HG03457 (cell line): ENCODE results near the gene IQCM.

Source experiments
- ATAC-seq: cut with Tn5 transposase; IDR thresholded peaks from one replicate; pipeline ENCODE4 v1.9.1; 2021; ENCODE audit warnings: moderate number of reproducible peaks; ENCODE audit not compliant: unreplicated experiment

Gene IQCM

DNA sequence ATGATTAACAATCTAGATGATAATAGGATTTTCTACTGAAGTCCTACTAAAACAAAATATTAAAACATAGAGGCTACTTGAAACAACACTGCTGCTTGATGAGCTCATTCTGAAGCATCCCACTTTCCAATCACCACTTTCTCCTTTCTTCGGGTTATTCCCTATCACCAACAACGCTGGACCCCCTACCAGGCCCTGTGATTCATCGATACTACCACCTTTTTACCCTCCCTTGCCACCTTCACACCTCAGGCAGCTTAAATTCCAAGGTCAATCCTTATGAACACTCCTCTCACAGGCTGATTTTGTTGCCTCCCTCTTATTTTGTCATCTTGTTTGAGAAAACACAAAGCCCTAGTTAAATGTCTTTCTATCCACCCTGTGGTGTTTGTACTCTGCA is 102.6 kb downstream of the IQCM start:
- no peak for ATAC-seq

DNA sequence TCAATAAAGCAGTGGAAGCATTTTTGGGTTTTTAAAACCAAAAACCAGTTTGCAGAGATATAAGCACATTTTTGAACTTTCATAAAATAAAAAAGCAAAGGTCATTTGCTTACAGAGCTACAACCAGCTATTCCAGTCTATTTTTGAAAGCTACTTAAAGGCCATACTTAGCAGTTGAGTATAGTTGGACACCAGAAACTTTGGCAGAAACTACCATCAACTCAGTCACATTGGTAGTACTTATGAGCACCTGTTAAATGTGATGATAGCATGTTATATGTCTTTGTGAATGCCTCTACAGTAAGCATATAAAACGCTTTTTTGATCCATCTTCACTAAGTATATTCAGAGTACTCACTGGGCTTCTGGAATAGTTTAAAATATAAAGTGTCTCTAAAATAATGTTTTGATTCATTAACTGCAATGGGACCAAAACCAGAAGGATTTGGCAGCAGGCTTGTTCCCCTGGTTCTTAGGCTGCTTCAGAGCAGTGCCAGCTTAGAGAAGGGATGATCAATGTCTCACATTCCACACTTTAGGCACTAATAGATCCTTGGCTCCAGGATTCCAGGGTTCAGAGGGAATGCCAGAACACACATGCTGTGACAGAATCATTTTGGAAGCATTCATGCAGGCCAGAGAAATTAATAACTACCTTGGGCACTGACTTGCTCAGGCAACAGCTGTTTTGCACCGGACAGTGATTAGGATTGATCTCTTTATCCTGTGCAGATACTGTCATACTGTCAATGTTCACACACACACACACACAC is 103.9 kb downstream of the IQCM start:
- no peak for ATAC-seq

DNA sequence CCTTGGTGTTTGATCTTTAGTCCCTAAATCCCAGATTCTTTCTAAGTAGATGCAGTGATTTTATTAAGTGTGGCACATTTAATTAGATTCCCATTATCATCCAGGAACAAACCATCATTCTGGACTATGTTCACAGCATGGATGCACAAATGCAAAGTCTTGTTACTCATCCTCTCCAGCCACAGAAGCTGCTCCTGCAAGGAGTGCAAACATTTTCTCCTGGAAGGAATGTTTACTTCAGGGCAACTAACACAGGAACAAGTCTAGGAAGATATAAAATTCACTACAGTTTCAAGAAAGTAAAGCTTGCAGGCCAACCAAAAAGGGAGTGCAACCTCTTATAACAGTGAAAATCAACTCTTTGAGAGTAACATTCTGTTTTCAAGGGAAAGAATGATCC is 106.0 kb downstream of the IQCM start:
- ATAC-seq = no peak

DNA sequence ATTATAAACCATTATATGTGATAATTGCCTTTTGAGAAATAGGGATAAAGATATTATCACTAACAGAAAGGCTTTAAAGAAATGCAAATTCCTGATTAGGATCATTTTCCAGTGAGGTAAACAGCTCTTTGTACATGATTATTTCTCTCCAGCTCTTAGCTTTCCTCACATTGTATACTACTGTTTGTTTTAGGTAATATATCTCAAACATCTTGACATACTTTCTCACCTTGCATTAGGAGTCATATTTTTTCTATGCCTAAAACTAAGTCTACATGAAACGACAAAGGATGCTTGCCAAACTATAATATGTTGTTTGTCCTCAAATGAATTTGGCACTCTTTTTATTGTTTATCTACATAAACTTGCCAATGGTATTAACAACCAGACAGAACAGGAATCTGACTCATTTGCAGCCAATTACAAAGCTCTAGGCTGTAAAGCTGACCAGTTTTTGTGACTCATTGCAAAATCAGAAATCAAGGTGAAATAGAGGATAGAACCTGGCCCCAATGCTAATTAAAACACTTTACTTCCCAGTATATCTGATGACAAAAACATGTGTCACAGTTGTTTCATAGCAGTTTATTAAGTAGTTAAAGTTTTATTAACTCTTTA is 107.0 kb downstream of the IQCM start:
- no peak for ATAC-seq

DNA sequence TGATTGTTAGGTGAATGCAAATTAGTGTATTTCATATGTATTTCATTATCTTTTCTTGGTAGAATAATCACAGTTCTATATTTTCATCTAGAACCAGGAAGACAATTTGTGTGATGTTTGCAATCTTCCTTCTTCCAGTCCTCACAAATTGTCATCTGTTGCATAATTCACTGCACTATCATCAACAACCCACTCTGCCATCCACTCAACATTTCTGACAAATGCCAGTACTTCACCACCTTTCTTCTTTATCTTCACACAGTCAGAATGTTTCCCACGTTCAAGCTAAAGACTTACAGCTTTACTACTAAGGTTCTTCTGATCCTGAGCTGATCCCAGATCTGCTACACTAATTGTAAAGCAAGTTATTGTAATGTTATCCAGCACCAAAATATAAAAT is 107.8 kb downstream of the IQCM start:
- ATAC-seq = no peak

DNA sequence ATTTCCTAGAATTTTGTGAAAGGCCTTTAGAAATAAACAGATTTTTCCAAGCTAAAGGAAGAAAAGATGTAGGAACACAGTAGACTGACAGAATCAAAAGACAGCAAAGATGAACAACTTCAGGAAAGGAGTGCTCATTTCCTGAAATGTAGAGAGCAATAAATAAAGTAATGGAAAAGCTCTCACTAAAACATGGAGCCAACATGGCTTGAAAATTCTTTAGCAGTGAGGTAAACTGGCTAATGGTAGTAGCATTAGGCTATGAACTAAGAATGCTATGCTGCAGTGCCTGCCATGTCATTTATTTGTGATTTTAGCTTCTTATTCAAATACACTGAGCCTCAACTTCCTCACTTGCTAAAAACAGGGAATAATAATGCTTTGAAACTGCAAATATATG is 108.7 kb downstream of the IQCM start:
- ATAC-seq = no peak

DNA sequence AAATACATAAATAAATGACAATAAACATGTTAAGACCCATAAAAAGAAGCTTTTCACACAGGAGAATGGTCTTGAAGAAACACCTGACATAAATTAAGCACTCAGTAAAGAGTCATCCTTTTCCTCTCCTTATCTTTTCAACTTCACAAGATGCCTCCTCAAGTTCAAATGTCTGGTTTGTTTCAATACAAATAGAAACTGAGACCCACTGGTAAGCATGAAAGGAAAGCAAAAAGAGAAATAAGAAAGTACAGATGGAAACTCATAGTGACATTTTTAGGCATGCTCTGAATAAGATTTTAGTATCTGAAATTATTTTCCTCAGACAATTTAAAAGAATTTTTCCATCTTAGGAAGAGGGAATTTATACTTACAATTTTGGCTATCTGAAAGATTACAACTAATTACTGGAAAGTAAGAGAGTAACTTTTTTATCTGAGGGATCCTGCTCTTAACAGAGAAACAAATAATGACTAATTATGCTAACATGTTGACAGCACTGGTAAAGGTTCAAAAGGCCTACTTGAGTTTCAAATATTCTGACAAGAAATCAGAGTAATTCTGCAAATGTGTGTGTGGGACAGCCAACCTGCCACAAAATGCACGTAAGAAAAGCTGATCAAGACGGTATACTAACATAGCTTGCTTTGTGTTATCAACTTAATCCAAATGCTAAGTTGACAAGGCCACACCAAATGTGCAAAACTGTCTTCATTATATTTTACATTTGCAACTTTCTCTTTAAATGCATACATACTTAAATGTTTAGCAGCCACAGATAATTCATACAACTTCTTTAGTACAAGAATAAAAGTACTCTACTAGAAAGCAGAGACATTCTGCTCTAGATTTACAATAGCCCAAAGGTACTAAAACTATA is 113.0 kb downstream of the IQCM start:
- ATAC-seq = no peak

DNA sequence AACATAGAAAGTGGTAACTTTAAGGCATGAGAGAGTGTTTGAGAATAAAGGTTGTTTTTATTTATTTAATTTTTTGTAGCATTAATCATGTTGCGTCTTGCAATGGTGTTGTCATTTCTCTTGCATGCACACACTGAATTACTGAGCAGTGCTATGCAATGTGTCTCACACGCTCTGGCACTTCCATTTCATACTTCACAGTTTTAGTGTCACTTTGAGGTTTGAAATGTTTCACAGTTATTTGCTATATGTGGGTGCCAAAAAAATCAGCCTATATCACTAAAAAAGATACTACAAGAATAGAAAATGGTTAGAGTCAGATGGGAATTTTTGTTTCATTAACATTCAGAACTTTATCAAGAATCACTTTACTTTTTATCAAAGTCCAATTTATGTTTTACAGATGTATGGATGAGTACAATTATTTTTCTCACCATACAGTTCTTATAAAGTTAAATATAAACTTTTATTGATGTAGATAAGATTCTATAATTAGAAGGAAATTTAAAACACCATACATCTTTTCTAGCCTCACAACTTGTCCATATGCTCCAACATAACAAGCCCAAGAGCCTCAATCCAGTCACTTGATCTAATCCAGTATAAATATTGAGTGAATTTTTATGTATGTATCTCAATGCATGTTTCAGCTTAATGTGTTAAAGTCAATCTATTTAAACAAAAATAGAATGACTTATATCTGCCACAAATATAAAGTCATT is 114.0 kb downstream of the IQCM start:
- ATAC-seq = no peak

DNA sequence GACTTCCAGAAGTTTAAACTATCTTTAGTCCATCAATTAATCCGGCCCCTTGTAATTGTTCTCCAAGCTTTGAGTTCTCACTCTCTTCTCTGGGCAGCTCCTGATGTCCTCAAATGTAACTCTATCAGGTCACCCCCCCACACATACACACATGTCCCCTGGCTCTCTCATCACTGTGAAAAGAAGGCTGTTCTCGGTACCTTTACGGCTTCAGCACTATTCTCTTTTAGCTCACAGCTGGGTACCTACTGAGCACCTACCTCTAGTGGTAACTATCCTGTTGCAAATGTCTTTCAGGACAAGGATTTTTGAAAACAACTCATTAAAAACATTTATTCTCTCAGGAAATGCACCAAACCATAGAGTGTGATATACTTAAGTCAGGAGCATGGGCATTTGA is 115.4 kb downstream of the IQCM start:
- ATAC-seq = no peak

DNA sequence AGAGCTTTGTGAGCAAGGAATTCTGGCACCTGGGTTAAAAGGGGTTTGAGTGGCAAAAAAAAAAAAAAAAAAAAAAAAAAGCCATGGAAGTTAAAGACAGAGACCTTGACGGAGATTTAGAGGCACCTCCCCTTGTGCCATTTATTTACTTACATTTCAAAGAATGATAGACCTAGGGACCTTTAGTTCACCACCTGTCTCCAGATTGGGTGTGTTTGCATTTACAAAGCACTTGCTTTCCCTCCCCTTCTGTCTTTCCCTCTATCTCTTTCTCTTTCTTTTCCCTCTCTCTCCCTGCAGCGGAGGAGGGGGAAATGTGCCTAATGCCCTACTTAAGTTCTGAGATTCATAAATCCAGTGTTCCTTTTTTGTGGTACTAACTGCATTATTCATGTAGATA is 116.0 kb downstream of the IQCM start:
- no peak for ATAC-seq

DNA sequence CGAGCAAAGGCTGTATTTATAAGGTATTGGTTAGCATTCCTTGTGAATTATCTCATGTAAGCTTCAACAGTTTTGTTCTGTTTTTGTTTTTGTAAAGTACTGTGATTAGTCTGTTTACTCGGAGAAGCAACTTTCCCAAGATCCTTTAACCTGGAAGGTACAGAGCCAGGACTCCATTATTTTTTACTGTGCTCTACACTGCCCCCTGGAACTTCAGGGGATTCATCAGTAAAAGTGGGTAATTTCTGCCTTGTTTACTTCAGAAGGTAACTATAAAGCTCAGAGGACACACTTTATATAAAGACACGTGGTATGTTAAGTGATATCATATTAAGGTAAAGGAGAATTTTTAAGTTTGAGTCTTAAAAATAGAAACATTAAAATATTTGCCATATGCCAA is 124.9 kb downstream of the IQCM start:
- ATAC-seq = no peak

DNA sequence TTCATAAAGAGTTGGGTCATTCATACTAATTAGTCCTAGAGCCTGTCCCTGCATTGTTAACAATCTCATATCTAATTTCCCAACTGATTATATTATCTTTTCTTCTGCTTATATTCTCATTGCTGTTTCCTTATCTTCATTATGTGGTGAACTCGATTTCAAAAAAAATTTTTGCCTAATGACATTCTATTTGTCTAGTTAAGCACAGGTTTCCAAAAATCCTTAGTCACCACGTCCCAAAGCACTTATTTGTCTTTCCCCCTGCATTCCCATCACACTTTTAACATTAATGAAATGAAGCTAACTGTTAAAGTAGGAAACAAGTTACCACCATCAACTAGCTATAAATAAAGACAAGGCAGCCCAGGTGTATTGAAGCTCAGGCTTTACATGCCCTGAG is 131.1 kb downstream of the IQCM start:
- no peak for ATAC-seq

DNA sequence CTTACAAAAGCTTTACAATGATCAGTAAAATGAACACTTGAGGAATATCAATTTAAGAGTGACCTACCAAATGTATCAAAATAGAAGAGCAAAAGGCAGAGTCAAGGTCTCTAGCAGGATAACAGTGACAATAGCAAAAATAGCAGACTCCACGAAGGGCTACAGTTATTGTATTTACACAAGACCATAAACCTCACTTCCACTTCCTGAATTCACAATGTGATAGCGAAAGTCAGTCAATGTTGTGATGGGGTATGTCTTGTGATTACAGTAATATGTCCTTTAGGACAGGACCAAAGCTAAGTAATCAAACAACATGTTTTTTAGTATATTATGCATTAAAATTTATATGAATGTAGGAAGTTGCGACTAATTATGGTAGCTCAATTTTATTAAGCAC is 139.6 kb downstream of the IQCM start:
- no peak for ATAC-seq

DNA sequence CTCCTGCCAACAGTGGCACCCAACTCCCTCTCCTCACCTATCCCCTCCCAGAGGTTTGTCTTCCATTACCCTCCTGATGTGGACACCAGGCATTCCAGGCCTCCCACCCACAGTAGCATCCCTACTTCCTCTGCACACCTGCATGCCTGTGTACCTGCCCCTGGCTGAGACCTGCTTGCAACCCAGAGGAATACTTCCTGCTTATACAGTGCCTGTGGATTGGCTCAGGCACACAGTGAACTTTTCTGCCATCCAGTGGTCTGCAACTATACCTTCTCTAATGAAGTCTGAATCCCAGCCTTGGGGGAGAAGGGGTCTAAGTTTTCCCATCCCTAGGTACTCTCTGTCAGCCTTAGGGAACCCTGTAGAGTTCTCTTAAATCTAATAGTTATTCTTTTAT is 169.9 kb downstream of the IQCM start:
- ATAC-seq = no peak

DNA sequence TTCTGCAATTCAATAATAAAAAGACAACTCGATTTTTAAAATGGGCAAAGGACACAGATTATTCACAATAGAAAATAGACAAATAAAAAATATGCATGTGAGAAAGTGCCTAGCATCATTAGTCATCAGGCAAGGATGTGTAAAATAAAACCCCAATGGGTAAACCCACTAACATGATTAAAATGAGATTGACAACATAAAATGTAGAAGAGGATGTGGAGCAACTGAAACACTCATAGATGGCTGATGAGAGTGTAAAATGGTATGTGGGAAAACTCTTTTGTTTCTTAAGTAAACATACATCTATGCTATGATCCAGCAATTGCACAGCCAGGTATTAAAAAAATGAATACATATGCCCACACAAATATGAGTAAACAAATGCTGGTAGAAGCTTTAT is 177.6 kb downstream of the IQCM start:
- no peak for ATAC-seq

DNA sequence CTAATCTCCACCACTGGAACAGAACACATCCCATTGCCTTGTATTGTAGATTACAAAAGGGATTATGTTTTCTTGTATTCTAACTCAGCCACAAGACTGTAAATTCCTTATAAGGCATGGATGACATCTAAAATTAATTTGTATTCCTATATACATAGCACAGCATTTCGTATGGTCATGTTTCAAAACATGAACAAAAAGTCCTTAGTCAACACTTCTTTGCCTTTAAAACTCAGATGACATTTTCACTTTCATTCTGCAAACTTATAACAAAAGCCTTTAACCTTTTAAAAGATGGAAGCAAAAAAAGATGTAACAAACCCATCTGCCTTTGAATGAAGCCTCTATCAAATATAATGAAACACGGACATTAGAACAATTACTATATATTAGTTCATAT is 181.3 kb downstream of the IQCM start:
- ATAC-seq = no peak

DNA sequence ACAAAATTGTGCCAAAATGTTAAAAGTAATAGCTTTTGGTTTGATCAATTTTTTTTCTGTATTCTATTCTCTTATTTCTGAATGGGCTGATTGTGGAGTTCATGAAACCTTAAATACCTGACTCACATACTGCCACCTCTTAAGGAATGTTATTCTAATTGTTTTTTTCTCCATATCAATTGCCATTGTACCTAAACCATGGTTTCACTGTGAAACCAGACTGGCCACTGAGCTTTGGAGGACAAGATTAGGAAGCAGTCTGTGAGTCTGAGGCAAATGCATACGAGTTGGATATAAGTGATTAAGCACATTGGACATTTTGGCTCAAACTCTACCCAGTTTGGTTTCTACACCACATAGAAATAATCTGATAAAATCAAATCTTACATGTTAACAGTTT is 184.0 kb downstream of the IQCM start:
- no peak for ATAC-seq

DNA sequence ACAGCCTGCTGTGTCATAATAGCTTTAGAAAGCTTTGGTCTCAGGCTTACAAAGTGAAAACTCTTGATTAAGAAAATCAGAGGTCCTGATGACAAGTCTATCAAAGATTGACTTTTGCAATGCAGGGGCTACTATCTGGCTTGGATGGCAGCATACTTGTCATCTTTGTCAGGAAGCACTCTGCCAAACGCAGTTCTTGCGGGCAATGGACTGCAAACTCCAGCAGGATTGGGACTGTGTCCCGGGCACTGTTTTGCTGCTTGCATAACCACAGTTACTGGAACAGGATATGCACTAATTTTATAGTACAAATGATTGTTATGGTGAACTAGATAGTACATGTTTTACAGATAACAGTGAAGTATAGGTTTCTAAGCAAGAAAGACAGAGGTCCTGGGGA is 185.6 kb downstream of the IQCM start:
- no peak for ATAC-seq

DNA sequence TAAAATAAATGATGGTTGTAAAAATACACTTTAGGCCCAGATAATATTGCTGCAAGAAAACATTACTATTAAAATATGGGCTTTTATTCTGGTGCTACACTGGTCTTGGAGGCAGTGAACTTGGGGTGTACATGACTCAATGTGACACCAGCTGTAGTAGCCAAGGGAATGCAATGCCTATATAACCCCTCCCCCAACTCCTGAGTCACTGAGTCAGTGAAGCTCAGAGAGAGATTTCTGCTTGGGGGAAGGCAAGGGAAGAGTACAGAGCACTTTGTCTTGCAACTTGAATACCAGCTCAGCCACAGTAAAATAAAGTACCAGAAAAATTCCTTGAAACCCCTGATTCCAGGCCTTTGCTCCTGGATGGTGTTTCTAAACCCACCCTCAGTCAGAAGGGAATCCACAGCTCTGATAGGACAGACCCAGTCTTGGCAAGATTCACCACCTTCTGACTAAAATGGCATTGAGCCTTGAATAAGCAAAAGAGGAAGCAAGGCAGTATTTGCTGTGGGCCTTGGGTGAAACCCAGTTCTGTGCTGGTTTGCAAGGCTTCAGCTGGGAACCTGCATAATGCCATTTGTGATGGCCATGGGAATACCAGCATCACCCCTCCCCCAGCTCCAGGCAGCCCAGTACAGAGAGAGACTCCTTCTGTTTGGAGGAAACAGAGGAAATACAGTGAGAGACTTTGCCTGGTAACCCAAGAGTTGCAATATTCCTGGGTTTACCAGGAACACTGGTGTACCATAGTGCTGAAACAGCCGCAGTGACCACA is 209.9 kb downstream of the IQCM start:
- no peak for ATAC-seq

DNA sequence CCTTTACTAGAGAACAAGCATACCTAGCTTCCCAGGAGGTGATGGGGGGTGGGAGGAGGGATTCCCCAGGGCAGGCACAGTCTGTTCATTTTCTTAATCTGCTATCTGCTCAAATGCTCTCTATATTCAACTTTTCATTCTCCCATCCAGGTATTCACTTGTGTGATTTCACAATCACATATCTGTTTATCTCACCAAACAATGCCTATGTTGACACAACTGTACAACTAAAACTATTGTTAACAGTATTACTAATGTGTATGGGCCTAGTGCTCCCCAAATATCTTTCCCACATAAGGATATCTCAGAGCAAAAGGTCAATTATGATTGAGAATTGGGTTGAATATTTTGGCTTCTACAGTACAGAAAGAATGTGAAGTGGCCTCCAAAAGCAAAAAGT is 210.8 kb downstream of the IQCM start:
- no peak for ATAC-seq

DNA sequence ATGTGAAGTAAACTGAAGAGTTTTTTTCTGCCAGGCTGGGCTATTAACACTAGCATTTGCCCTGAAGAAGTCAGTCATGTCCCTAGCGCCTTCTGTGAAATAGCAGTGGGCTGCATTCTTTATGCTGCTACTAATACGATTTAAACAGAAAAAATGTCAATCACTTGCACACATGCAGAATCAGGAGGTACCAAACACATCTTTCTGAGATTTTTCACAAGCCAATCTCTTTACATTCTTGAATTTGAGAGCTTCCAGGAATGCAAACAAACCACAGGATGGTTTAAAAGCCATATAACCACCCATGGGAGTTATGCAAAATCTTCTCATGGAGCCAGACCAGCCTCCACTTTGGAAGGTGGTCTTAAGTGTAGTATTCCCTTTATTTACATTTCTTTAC is 220.1 kb downstream of the IQCM start:
- ATAC-seq = no peak
